ENCODE data around the gene CLEC2D.
"Not testable (repeated sequence)": the region's sequence is repeated elsewhere in the genome, so short reads cannot be mapped to it uniquely, and the experiment has no call there.

CLEC2D gene

GRCh38 chr12:9725213-9725870, 55.8 kb downstream of the CLEC2D start:
- FAIRE-seq: peak; percentile 66

DNA sequence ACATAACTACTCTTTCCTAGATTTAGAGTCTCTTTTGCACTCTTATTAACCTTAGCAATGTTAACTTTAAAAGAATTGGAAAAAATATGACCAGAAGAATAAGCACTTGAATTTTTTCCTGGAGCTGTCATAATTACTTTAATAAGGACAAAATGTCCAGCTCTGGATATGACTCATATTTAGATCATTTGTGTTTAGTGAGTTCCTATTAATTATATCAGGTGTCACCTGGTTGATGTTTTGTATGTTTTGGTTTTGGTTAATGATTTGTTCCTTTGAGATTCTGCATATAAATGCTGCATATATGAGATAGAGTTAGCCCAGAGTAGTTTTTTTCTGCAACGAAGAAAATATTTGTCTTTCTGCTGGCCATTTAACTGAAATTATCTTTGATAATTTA, 58.3 kb downstream of the CLEC2D start:
- TF ChIP-seq POLR2AphosphoS5 (IDR thresholded peaks at IDR 0.05; ENCODE audit: low read depth, low read length): no peak
- TF ChIP-seq PAX5 (IDR thresholded peaks at IDR 0.05; ENCODE audit: insufficient read depth, low read length, severe bottlenecking): no peak
- TF ChIP-seq SPI1 (IDR thresholded peaks at IDR 0.05; ENCODE audit: low read depth, low read length): no peak
- TF ChIP-seq TAF1 (IDR thresholded peaks at IDR 0.05; ENCODE audit: low read depth, low read length): no peak
- no peak for TF ChIP-seq POLR2A (IDR thresholded peaks at IDR 0.05; ENCODE audit: low read depth, low read length)
- no peak for TF ChIP-seq POU2F2 (IDR thresholded peaks at IDR 0.05; ENCODE audit: low read depth, low read length)
- FAIRE-seq (no peak), DNase-seq (ENCODE audit: insufficient read length, low spot score) (no peak)

More at GRCh38 chr12:9725213-9725870, 55.8 kb downstream of the CLEC2D start:
- DNase-seq (ENCODE audit: insufficient read length, low spot score): no peak
- TF ChIP-seq POU2F2 (IDR thresholded peaks at IDR 0.05; ENCODE audit: low read depth, low read length) (no peak), TAF1 (IDR thresholded peaks at IDR 0.05; ENCODE audit: low read depth, low read length) (no peak), POLR2AphosphoS5 (IDR thresholded peaks at IDR 0.05; ENCODE audit: low read depth, low read length) (no peak), SPI1 (IDR thresholded peaks at IDR 0.05; ENCODE audit: low read depth, low read length) (no peak), POLR2A (IDR thresholded peaks at IDR 0.05; ENCODE audit: low read depth, low read length) (no peak), PAX5 (IDR thresholded peaks at IDR 0.05; ENCODE audit: insufficient read depth, low read length, severe bottlenecking) (no peak)

- TF ChIP-seq POLR2AphosphoS5 (IDR thresholded peaks at IDR 0.05; ENCODE audit: low read depth, low read length): no peak
- TF ChIP-seq PAX5 (IDR thresholded peaks at IDR 0.05; ENCODE audit: insufficient read depth, low read length, severe bottlenecking): no peak
- TF ChIP-seq TAF1 (IDR thresholded peaks at IDR 0.05; ENCODE audit: low read depth, low read length): no peak
- DNase-seq (ENCODE audit: insufficient read length, low spot score) (no peak), FAIRE-seq (no peak)
These were observed 59.6 kb downstream of the CLEC2D start for GRCh38 chr12:9729082-9729481.

- peak; percentile 5 for FAIRE-seq
- TF ChIP-seq POLR2AphosphoS5 (IDR thresholded peaks at IDR 0.05; ENCODE audit: low read depth, low read length) (no peak), POU2F2 (IDR thresholded peaks at IDR 0.05; ENCODE audit: low read depth, low read length) (no peak), PAX5 (IDR thresholded peaks at IDR 0.05; ENCODE audit: insufficient read depth, low read length, severe bottlenecking) (no peak), POLR2A (IDR thresholded peaks at IDR 0.05; ENCODE audit: low read depth, low read length) (no peak), TAF1 (IDR thresholded peaks at IDR 0.05; ENCODE audit: low read depth, low read length) (no peak), SPI1 (IDR thresholded peaks at IDR 0.05; ENCODE audit: low read depth, low read length) (no peak)
- no peak for DNase-seq (ENCODE audit: insufficient read length, low spot score)
These were observed 60.5 kb downstream of the CLEC2D start for GRCh38 chr12:9730011-9730410.

DNA sequence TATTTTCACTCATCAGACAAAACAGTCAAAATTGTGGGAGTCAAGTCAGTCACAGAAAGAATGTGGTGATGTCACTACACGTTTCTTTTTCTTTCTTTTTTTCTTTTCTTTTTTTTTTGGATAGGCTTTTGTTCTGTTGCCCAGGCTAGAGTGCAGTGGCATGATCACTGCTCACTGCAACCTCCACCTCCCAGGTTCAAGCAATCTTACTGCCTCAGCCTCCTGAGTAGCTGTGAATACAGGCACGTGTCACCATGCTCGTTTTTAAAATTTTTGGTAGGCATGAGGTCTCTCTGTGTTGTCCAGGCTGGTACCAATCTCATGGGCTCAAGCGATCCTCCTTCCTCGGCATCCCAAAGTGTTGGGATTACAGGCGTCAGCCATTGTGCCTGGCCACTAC, 61.1 kb downstream of the CLEC2D start:
- DNase-seq (ENCODE audit: insufficient read length, low spot score) (no peak), FAIRE-seq (peak; percentile 59)
- TF ChIP-seq SPI1 (IDR thresholded peaks at IDR 0.05; ENCODE audit: low read depth, low read length) (no peak), TAF1 (IDR thresholded peaks at IDR 0.05; ENCODE audit: low read depth, low read length) (no peak), POLR2A (IDR thresholded peaks at IDR 0.05; ENCODE audit: low read depth, low read length) (no peak), POLR2AphosphoS5 (IDR thresholded peaks at IDR 0.05; ENCODE audit: low read depth, low read length) (no peak), PAX5 (IDR thresholded peaks at IDR 0.05; ENCODE audit: insufficient read depth, low read length, severe bottlenecking) (no peak), POU2F2 (IDR thresholded peaks at IDR 0.05; ENCODE audit: low read depth, low read length) (no peak)

GRCh38 chr12:9731393-9731792, 61.9 kb downstream of the CLEC2D start:
- FAIRE-seq (no peak), DNase-seq (ENCODE audit: insufficient read length, low spot score) (no peak)
- TF ChIP-seq POLR2A (IDR thresholded peaks at IDR 0.05; ENCODE audit: low read depth, low read length): no peak

DNA sequence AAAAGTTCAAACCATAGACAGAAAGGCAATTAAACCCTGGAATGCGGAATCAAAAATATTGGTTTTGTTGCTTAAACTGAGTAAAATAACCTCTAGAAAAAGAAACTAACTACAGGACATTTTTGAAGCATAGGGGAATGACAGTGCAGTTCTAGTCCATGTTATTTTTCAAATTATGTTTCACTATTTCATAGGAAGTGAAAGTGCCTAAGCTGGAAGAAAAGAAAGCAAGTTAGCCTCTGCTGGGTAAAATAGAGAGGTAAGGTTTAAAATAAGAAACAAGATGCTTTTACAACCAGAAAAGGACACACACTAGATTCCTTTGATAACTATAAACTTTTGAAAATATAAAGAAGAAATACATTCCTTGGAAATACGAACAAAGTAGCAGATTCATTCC, 62.3 kb downstream of the CLEC2D start:
- FAIRE-seq (peak; percentile 40), DNase-seq (ENCODE audit: insufficient read length, low spot score) (no peak)
- no peak for TF ChIP-seq POLR2AphosphoS5 (IDR thresholded peaks at IDR 0.05; ENCODE audit: low read depth, low read length)
- TF ChIP-seq SPI1 (IDR thresholded peaks at IDR 0.05; ENCODE audit: low read depth, low read length): peak; percentile 66
- no peak for TF ChIP-seq TAF1 (IDR thresholded peaks at IDR 0.05; ENCODE audit: low read depth, low read length)
- no peak for TF ChIP-seq PAX5 (IDR thresholded peaks at IDR 0.05; ENCODE audit: insufficient read depth, low read length, severe bottlenecking)
- no peak for TF ChIP-seq POU2F2 (IDR thresholded peaks at IDR 0.05; ENCODE audit: low read depth, low read length)
- no peak for TF ChIP-seq POLR2A (IDR thresholded peaks at IDR 0.05; ENCODE audit: low read depth, low read length)

DNA sequence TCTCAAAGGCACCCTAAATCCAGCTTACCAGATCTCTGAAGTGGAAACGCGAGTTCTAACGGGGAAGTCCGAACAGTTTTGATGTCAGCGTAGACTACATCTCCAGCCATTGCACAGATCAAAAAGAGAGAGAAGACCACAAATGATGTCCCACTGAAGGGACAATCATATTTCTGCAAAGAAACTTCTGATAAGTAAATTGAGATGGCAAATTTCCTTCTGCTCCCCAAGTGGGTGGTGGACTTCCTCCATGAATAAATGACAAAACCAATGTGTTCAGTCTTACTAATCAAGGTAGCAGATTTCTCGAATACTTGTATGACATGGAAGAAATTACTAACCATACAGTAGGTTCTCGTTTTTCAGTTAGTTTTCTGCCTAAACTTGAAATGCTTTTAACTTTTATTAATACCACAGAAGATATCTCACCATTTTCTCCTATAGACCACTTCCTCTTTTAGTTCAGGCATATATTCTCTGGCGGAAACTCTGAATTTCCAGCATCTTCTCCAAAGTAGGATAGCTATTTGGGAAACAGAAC, 63.5 kb downstream of the CLEC2D start, which contains the start of gene CLECL1:
Gene CLECL1 (minus strand): TSS at position 177 of the 541 bp plus-strand sequence.
- TF ChIP-seq SPI1 (IDR thresholded peaks at IDR 0.05; ENCODE audit: low read depth, low read length): peak; percentile 95
- TF ChIP-seq TAF1 (IDR thresholded peaks at IDR 0.05; ENCODE audit: low read depth, low read length): no peak
- TF ChIP-seq POLR2A (IDR thresholded peaks at IDR 0.05; ENCODE audit: low read depth, low read length): 0 out of 2 replicates have a peak, but pooled peaks have one; percentile 50
- no peak for TF ChIP-seq POLR2AphosphoS5 (IDR thresholded peaks at IDR 0.05; ENCODE audit: low read depth, low read length)
- DNase-seq (ENCODE audit: insufficient read length, low spot score) (no peak), FAIRE-seq (no peak)

DNA sequence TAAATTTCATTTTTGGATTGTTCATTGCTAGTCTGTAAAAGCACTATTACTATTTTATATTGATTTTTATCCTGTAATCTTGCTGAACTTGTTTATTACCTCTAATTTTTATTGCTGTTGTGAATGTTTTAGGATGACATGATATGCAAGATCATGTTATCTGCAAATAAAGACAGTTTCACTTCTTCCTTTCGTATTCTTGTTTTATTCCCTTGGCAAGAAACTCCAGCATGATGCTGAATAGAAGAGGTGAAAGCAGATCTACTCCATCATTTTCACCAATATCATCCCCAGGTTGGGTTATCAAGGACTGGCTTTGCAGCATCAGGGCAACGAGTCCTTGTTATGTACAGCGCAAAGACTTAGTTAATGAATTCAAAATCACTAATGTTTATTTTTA, 66.1 kb downstream of the CLEC2D start:
- FAIRE-seq (peak; percentile 38), DNase-seq (ENCODE audit: insufficient read length, low spot score) (no peak)
- no peak for TF ChIP-seq POU2F2 (IDR thresholded peaks at IDR 0.05; ENCODE audit: low read depth, low read length)
- TF ChIP-seq TAF1 (IDR thresholded peaks at IDR 0.05; ENCODE audit: low read depth, low read length): no peak
- TF ChIP-seq SPI1 (IDR thresholded peaks at IDR 0.05; ENCODE audit: low read depth, low read length): peak; percentile 58

DNA sequence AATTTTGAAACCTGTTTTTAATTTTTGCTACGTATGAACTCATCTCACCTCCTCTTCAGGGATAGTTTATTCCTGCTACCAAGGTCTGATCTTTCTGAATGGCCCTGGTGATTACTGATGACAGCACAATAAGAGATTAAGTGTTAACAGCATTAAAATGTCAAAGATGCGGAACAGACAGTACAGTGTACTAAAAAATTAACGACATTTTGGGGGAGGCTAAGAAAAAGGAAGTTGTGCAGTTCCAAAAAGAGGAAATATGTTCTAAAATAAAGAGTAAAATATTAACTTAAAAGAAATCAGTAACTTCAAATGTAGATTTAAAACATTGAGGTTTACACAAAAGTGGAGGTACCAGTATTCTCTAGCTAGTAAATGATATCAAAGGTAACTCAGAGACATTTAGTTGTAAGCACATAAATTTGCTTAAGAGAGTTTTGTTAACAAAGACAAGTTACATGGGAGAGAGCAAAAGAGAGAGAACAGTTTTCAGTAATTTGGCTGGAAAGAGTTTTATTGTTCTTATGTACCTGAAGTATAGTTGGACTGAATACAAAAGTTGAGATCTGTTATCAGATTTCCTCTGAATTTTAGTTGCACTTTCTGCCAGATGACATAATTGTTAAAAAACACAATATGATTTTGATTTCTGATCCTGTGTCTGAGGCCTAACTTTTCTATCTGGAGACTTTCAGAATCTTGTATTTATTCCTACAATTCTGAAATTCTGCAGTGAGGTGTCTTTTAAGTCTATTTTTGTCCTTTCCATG, 67.6 kb downstream of the CLEC2D start:
- DNase-seq (ENCODE audit: insufficient read length, low spot score) (no peak), FAIRE-seq (no peak)
- TF ChIP-seq POLR2A (IDR thresholded peaks at IDR 0.05; ENCODE audit: low read depth, low read length): no peak
- TF ChIP-seq SPI1 (IDR thresholded peaks at IDR 0.05; ENCODE audit: low read depth, low read length): no peak
- no peak for TF ChIP-seq POLR2AphosphoS5 (IDR thresholded peaks at IDR 0.05; ENCODE audit: low read depth, low read length)
- TF ChIP-seq TAF1 (IDR thresholded peaks at IDR 0.05; ENCODE audit: low read depth, low read length): no peak
- no peak for TF ChIP-seq PAX5 (IDR thresholded peaks at IDR 0.05; ENCODE audit: insufficient read depth, low read length, severe bottlenecking)
- no peak for TF ChIP-seq POU2F2 (IDR thresholded peaks at IDR 0.05; ENCODE audit: low read depth, low read length)

DNA sequence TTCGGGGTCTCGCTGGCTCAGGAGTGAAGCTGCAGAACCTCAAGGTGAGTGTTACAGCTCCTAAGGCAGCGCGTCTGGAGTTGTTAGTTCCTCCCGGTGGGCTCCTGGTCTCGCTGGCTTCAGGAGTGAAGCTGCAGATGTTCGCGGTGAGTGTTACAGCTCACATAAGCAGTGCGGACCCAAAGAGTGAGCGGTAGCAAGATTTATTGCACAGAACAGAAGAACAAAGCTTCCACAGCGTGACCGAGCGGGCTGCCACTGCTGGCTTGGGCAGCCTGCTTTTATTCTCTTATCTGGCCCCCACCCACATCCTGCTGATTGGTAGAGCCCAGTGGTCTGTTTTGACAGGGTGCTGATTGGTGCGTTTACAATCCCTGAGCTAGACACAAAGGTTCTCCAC, 69.4 kb downstream of the CLEC2D start:
- DNase-seq (ENCODE audit: insufficient read length, low spot score); FAIRE-seq: not testable (repeated sequence)

GRCh38 chr12:9739404-9740105, 70.0 kb downstream of the CLEC2D start:
- FAIRE-seq; DNase-seq (ENCODE audit: insufficient read length, low spot score): not testable (repeated sequence)

All from GM12891 (cell line).